NCI-H128 (cell line): ENCODE results near the gene TK2.
"Not testable (repeated sequence)": the region's sequence is repeated elsewhere in the genome, so short reads cannot be mapped to it uniquely, and the experiment has no call there.

ENCODE experiments used
- DNase-seq: peaks from one replicate; lab custom pipeline; 2025; ENCODE audit not compliant: unreplicated experiment; lab: John Stamatoyannopoulos, UW

The TK2 gene

DNA sequence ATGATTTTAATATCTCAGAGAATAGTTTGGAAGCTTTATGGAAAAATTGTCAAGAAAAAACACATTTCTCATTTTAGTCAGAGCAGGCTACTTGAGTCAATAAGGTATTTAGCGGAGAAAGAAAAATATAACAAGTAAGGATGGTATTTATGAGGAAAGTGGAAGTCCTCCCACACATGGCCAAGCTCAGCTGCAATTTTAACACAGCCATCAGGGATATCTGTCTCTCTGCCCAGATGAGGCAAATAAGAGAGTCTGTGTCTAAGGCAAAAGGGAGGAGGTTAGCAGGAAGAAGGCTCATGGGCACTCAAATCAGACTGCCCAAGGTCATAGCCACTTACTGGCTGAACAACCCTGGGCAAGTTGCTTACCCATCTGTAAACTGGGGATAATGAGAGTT is 24.2 kb upstream of the TK2 start:
- DNase-seq = no peak

DNA sequence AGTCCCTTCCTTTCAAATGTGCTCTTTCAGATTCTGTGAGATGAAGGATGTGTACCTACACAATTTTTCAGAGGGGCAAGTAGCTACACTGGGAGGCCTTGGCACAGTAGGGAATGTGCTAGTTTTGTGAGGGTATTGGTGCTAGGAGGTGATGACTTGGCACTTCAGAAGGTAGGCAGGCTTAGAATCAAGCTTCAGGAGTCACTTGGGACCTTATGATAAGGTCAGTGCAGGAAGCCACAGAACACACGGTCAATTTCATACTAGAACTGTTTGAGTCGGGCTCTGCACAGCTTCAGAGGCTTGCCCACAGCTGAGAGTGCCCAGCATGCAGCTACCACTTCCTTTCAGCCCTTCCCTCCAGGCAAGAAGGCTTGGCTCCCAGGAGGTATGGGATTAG is 22.4 kb upstream of the TK2 start:
- DNase-seq = no peak

DNA sequence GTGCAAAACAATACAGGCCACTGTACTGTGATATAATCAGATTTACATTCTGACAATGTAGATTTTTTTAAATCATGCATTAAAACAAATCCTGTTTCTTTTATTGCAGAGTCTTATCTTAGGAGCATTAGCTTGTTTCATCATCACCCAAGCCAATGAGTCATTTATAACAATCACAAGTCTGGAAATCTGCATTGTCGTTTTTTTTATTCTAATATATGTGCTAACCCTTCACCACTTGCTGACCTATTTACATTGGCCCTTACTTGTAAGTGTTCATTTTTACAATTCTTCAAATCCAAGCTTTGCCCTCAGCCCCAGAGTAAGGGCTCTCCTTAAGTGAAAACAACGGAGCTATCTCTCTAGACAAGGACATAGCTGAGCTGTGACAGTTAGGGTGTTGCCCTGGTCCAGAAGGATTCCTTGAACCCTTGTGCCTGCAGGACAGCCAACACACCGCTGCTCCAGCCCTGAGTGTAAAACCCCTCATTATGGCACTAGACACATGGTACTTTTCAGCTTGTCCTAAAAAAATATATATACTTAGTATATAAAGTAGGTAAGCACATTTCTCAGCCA is 20.0 kb upstream of the TK2 start:
- DNase-seq = no peak

DNA sequence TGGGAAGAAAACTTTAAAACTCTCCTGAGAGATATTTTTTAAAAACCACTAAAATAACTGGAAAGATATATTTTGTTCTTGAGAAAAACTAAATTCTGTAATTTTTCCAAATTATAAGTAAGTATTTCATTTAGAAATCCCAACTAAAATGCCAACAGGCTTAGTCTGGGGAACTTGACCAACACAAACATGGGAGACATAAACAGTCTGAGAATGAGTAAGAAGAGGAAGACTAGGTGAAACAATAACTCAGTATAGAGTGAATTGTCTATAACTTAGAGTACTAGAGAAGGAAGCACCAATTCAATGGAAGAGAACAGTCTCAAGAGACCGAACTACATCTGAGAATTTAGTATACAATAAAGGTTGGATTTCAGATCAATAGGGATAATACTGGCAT is 19.2 kb upstream of the TK2 start:
- no peak for DNase-seq

DNA sequence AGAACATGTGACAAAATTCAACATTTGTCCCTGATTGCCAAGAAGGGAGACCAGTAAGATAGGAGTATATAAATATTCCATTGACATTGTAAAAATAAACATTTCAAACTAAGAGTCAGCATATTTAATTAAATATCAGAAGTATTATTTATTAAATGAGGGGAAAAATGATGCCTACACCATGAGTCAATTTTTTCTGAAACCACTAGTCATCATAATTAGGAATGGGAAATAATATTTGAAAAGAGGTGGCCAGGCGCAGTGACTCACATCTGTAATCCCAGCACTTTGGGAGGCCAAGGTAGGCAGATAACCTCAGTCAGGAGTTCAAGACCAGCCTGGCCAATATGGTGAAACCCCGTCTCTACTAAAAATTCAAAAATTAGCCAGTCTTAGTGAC is 18.4 kb upstream of the TK2 start:
- DNase-seq = no peak

DNA sequence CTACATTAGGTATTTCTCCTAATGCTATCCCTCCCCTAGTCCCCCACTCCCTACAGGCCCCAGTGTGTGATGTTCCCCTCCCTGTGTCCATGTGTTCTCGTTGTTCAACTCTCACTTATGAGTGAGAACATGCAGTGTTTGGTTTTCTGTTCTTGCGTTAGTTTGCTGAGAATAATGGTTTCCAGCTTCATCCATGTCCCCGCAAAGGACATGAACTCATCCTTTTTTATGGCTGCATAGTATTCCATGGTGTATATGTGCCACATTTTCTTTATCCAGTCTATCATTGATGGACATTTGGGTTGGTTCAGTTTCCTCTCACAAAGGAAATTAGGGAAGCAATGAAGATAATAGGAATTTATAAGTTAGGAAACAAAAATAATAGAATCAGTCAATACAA is 17.3 kb upstream of the TK2 start:
- DNase-seq = not testable (repeated sequence)

DNA sequence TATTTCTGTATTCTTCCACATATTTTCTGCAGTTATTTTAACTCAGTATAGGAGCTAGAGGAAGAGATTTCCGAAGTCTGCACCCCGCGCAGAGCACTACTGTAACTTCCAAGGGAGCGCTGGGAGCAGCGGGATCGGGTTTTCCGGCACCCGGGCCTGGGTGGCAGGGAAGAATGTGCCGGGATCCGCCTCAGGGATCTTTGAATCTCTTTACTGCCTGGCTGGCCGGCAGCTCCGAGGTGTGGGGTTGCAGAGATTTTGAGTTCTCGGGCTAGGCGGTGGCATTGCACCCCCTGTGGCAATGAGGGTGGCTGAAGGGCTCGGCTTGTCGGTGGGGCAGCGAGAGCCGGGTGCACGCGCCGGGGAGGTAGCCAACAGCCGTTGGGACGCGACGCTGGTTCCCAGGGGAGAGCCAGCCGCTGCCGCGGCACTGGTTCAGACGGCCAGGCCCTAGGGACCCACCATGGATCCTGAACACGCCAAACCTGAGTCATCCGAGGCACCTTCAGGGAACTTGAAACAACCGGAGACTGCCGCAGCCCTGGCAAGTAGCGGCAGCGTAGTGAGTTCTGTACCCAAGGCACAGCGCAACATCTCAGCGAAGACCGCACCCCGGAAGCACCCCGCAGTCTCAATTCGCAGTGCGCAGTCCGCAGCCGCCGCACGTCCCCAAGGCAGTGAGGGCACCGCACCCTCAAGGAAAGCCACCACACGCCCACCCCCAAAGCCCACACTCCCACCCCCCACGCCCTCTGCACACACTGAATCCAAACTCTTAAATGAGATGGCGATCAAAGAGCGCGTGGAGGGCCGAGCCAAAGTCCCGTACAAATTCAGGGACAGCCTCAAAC is 16.4 kb upstream of the TK2 start, which contains the start of gene CMTM1:
Gene CMTM1 (plus strand): TSS at position 389 of the 851 bp plus-strand sequence. CDS start 75 bp downstream, at position 464.
- DNase-seq = no peak

DNA sequence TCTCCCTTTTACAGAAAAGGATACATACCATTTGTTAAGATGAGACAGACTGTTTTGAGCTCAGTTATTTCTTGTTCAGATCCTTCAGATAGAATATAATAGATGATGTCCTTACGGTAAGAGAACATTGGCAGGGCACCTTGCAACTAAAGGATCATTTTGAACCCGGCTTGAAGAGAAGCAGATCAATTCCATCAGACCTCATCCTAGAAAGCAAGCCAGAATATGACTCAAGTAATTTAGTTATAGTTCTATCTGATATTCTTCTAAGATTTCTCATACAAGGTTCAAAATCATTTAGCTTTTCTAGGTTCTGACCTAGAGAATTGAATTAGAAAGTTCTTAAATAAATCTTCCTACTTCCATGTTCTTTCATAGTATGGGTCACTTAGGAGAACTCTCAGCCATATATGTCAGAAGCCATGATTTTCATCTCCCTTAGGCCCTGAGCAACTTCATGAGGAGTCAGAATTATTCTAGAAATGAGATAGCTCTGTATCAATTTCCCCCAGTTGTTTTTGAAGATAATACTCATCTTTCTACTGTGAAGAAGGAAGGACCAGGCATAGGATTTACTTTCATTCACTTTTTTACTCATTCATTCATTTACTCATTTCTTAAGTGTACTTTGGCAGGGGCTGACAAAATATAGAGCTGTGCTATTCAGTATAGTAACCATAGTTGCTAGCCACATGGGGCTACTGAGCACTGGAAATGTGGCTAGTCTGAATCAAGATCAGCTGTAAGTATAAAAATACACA is 13.8 kb upstream of the TK2 start:
- DNase-seq = no peak

DNA sequence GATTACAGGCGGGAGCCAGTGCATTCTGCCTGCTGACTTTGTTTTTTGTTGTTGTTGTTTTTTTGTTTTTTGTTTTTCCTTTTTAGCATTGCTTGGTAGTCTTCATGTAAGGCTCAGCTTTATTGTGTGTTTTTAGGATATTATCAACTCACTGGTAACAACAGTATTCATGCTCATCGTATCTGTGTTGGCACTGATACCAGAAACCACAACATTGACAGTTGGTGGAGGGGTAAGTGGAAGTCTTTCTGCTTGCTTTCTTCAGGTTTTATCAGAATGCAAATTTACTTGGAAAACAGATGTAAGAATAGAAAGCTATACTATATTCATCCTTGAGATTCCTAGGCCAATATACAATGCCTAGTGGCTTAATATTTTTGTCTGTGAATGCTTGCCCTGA is 13.1 kb upstream of the TK2 start:
- DNase-seq = no peak

DNA sequence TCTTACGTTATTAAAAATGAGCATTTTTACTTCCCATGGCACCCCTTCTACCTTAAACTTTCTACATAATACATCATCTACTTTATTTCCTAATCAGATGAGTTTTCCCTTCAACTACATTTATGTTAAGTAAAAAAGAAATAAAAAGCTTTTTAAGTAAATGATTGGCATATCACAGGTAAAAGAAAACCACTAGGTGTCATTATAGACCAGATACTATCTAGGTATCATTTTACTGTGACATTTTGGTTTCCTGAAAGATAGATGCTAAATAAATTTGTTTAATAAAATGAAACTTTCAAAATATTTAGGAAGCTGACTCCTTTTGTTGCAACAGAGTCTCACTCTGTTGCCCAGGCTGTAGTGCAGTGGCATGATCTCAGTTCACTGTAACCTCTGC is 12.5 kb upstream of the TK2 start:
- DNase-seq = no peak

DNA sequence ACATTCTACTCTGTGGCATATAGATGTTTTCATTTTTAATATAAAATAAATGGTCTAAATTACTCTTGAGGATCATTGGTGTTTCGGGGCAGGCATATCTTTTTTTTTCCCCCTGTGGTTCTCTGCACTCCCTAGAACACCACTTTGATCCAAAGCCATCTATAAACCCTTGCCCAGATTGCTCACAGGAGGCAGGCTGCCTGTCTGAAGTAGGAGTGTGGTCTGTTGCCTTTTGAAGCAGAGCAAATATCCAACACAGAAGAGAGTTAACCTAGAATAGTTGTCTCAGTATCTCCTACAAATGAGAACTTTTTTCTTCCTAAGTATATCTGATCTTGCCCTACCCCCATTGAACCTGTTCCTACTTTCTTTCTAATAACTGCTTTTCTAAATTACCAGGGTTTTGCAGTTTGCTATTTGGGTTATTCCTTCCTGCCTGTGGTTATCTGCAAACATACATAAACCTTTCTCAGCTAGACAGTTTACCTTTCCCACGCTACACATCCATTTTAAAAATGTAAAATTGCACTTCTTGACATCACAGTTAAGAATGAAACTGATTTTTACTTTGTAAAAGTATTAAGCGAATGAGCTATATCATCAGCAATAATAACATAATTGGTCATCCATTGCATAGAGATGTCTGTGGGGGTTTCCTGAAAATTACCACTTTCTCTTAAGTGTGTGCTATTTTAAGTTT is 11.6 kb upstream of the TK2 start:
- no peak for DNase-seq

DNA sequence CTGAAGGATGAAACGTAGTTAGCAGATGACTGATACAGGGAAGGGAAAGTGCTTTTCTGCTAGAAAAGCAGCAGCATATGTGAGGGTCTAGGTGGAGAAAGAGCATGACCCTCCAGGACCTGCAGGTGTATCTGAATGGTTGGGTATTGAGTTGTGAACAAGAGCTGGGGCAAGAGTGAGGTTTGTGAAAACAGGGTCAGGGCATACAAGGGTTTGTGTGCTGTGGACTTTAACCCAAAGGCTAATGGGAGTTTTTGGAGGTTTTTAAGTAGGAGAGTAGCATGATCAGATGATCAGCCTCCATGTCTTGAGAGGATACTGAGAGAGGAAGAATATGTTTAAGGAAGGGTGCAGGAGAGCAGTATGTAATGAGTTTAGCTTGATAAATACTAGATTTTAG is 10.2 kb upstream of the TK2 start:
- DNase-seq = no peak

DNA sequence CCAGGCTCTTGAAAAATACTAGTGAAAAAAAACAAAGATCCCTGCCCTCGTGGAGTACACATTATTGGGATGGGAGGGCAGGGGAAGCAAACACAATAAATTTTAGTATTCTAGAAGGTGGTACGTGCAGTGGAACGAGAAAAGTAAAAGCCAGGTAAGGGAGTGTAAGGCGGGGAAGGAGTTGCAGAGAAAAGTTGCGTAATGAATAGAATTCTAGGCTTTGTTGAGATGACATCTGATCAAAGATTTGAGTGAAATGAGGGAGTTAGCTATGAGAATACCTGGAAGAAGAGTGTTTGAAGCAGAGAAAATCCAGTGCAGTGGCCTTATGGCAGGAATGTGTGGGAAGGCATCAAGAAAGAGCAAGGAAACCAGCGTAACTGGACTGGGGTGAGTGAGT is 4.6 kb upstream of the TK2 start:
- no peak for DNase-seq

DNA sequence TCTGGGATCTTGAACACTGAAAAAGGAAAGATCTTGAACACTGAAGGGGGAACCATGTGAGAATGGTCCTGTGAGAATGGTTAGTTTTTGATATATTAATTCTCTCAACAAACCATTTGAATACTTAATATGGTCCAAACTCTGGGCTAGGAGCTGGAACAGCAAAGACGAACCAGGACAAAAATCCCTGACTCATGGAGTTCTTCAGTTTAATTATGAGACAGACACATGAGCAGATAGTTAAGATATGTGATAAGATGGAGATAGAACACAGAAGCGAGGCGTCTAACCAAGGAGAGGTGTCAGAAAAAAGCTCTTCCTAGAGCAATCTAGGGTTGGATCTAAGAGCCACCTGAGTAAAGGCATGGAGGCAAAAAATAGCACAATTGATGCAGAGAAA is 4.1 kb upstream of the TK2 start:
- no peak for DNase-seq

DNA sequence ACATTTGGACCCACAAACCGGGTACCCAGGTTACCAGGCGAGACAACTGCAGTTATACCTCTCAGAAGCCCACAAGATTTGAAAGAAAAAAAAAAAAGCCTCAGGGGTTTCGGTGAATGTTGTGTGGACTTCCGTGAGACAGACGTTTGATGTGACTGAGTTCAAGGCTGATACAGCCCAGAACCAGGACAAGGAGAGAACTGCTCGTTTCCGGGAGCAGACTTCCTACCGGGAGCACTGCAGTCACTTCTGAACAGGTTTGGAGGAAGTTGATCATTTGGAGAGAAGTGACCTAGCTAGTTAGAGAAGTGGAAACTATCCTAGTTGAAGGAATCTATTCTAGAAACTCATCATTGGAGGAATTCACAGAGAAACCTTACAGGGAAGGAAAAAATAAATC is 3.3 kb upstream of the TK2 start:
- no peak for DNase-seq

DNA sequence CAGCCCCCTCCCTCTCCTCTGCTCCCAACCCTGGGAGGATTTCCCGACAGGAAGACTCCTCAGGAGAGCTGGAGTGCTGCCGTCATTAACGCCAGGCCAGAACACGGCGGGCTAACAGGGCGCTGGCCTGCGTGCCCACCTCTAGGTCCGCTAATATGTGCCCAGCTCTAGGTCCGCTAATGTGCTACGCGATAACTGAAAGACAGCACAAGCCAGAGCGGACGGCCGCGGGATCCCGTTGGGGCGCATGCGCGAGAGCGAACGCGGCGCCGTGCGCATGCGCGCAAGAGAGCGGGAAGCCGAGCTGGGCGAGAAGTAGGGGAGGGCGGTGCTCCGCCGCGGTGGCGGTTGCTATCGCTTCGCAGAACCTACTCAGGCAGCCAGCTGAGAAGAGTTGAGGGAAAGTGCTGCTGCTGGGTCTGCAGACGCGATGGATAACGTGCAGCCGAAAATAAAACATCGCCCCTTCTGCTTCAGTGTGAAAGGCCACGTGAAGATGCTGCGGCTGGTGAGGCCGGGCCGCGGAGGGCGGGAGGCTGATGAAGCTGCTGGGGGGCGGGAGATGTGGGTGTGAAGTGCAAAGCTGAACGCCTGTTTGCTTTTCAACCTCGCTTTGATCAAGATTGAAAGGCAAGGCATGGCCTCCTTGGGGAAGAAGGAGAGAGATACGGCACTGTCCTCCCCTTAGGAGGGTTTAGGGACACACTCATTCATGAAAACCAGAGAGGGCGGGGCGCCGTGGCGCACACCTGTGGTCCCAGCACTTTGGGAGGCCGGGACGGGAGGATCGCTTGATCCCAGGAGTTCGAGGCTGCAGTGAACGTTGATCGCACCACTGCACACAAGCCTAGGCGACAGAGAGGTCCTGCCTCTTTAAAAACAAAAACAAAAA is 2.6 kb upstream of the TK2 start, which contains the start of gene CKLF:
Gene CKLF (plus strand): TSS at position 291 of the 892 bp plus-strand sequence. CDS start 140 bp downstream, at position 431.
- peak; percentile 66 for DNase-seq

DNA sequence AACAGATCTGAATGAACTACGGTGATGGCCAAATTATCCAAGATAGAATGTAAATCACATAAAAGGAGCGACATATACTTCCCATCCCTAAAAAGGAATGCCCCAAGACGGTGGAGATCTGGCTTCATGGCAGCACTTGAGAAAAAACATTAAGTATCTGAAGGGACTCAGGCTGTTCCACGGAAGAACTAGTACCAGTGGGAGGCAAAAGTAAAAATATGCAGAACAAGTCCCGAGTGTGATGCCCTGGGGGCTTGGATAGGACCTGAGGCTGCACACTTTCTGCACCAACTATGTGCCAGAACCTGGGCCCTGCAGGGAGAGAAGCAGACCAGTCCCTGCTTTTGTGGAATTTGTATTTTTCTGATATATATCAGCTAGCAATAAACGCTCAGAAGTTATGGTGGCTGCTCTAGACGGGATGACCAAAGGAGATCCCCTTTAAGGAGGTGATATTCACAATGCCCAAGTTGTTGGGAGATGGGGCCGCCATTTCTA is 1.9 kb upstream of the TK2 start:
- no peak for DNase-seq

DNA sequence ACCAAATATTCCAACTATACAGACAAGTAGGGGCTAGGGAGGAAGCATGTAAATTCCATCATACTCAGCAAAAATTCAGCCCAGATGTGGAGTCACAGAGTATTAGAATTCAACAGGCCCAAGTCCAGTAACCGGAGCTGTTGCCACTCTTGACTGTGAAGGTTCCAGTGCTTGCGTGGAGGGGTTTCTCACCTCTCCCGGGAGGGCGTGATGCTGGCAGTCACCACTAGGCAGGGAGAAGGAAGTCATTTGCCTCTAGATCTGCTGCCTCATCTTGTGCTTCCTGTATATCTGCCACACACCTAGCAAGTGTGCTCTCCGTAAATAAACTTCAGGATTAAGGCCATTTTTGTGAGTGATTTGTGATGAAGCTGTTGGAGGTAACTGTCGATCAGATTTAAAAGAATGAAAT is 1.4 kb upstream of the TK2 start:
- no peak for DNase-seq

DNA sequence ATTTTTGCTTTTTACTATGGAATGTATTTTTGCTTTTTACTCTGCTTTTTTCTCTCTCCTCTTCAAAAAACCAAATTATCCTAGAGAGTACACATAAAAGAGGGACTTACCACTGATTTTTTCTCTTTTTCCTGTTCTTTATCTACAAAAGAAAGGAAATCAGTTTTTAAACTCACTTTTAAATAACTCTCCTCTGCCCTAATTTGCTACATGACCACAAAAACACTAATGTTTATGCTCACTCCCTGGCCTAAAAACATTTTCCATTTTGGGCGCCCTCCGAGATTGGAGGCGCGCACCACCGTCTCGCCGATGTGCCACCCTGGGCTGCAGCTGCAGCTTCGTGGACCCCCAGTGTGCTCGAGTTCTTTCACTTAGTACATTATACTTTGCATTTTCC is 1.1 kb downstream of the TK2 start:
- DNase-seq = no peak

DNA sequence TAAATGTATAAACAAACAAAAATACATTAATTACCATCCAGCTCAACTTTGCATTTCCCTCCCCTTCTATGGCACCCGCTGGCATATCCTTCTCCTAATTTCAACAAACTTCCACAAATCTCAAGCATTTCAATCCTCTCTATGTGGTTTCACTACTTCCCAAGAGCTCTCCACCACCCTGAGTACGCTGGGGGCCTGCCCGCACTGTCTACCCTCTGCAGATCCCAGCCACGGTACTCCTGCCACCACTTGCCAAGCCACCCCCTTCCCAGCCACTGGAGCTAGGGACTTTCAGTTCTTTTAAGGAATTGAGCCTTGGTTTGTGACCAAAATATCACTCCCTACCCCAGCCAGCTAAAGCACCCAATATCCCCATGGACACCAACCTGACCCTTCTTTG is 1.9 kb downstream of the TK2 start:
- no peak for DNase-seq
